ENCODE data around the gene TELO2.

The TELO2 gene

GRCh38 chr16:1485847-1486496 is 7.2 kb upstream of the TELO2 start:
- no peak overlapping the region for H3K27ac ChIP-seq
- no peak for TF ChIP-seq CTCF (IDR thresholded peaks at IDR 0.05)
- no peak for TF ChIP-seq ZFX (IDR thresholded peaks at IDR 0.05; ENCODE audit: borderline replicate concordance)

DNA sequence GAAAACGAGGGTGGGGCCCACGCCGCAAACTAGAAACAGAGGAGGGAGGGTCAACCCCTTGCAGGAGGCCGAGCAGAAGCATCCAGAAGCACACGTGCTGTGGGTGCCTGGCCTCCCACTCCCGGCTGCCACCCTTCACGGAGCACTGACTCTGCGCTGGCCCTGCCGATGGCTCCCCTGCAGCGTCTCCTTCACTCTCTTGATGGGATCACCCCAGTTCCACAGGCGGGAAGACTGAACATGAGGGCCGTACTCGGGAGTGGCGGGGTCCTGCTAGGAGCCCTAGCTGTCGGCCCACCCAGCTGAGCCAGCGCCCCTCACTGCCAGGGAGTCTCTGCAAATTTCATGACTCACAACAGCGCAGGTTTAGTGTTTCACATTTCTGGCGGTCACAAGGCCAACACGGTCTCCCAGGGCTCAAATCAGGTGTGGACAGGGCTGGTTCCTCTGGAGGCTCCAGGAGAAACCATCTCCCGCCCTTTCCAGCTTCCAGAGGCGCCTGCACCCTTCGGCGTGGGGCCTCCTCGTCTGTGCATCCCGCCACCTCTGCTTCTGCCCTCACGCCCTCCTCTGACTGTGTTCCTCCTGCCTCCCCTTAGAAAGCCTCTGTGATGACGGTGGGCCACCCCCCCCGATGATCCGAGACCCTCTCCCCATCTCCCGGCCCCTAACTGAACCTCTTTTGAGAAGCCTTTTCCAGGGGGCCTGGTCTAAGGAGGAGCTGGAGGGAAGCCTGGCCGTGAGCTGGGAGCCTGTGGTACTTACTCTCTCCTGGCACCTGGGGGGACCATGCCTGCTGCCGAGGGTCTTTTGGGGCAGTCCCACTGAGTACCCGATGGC is 6.4 kb upstream of the TELO2 start:
- no peak overlapping the region for H3K27ac ChIP-seq
- TF ChIP-seq CTCF (IDR thresholded peaks at IDR 0.05): no peak
- no peak for TF ChIP-seq ZFX (IDR thresholded peaks at IDR 0.05; ENCODE audit: borderline replicate concordance)

DNA sequence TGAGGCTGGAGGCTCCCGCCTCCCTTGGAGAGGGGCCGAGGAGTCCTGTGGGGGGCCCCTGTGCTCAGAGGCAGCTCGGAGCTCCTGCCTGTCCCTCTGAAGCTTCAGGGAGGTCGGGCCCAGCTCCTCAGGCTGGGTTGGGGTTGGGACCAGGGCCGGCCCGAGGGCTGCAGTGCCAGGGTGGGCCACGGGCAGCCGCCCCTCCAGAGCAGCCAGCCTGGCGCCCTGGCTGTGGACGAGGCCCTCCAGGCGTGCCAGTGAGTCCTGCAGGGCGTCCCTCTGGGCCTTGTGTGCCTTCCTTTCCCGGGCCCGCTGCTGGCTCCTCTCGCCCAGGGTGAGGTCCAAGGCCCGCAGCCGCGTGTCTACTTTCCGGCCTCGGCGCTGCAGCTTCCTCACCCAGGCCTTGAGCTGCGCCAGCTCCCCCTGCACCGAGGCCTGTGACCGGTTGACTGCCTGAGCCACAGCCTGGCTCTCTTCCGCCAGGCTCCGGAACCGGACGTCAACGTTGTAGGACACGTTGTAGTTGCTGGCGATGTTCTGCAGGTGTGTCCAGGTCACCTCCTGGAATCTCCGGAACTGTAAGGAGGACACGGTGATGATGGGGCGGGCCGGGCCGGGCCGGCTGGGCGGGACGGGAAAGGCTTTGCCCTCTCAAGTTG is 5.6 kb upstream of the TELO2 start:
- TF ChIP-seq CTCF (IDR thresholded peaks at IDR 0.05) (no peak), ZFX (IDR thresholded peaks at IDR 0.05; ENCODE audit: borderline replicate concordance) (no peak)
- no peak overlapping the region for H3K27ac ChIP-seq

- H3K27ac ChIP-seq: no peak overlapping the region
- TF ChIP-seq ZFX (IDR thresholded peaks at IDR 0.05; ENCODE audit: borderline replicate concordance) (no peak), CTCF (IDR thresholded peaks at IDR 0.05) (no peak)
Measured at GRCh38 chr16:1488054-1488601, 5.0 kb upstream of the TELO2 start.

GRCh38 chr16:1488619-1489018 is 4.5 kb upstream of the TELO2 start, which contains the start of gene PTX4:
PTX4 (minus strand) TSS chr16:1488944; CDS start chr16:1488909, 35 bp downstream.
- no peak for TF ChIP-seq ZFX (IDR thresholded peaks at IDR 0.05; ENCODE audit: borderline replicate concordance)
- no peak within 1 kb of the TSS for H3K27ac ChIP-seq

GRCh38 chr16:1489077-1489476 is 4.1 kb upstream of the TELO2 start:
- TF ChIP-seq ZFX (IDR thresholded peaks at IDR 0.05; ENCODE audit: borderline replicate concordance) (no peak), CTCF (IDR thresholded peaks at IDR 0.05) (no peak)
- no peak overlapping the region for H3K27ac ChIP-seq

- no peak overlapping the region for H3K27ac ChIP-seq
- no peak for TF ChIP-seq ZFX (IDR thresholded peaks at IDR 0.05; ENCODE audit: borderline replicate concordance)
- TF ChIP-seq CTCF (IDR thresholded peaks at IDR 0.05): no peak
Measured at GRCh38 chr16:1491327-1491726, 1.8 kb upstream of the TELO2 start.
